Activated T-cell treated with anti-CD3 and anti-CD28 coated beads for 4 hours (primary cell): ENCODE measurements around the gene PAQR5.
"Not testable (repeated sequence)": the region's sequence is repeated elsewhere in the genome, so short reads cannot be mapped to it uniquely, and the experiment has no call there.

Experiments used
- DNase-seq: peaks from one replicate; pipeline ENCODE4 v3.0.0-alpha.2; 2020

PAQR5 gene

GRCh38 chr15:69358850-69359249, 60.1 kb downstream of the PAQR5 start:
- no peak for DNase-seq

GRCh38 chr15:69359722-69360121, 61.0 kb downstream of the PAQR5 start:
- DNase-seq: no peak

- no peak for DNase-seq
These were observed 61.9 kb downstream of the PAQR5 start for GRCh38 chr15:69360642-69361041.

- no peak for DNase-seq
These were observed 68.5 kb downstream of the PAQR5 start for GRCh38 chr15:69367236-69367635.

GRCh38 chr15:69369631-69370030, 70.9 kb downstream of the PAQR5 start:
- no peak for DNase-seq

GRCh38 chr15:69373406-69373805, 74.7 kb downstream of the PAQR5 start:
- no peak for DNase-seq

- no peak for DNase-seq
These were observed 76.6 kb downstream of the PAQR5 start for GRCh38 chr15:69375151-69375790.

- no peak for DNase-seq
These were observed 78.7 kb downstream of the PAQR5 start for GRCh38 chr15:69377216-69377970.

- no peak for DNase-seq
These were observed 81.5 kb downstream of the PAQR5 start for GRCh38 chr15:69380100-69380725.

- no peak for DNase-seq
These were observed 82.0 kb downstream of the PAQR5 start for GRCh38 chr15:69380726-69381105.

GRCh38 chr15:69382176-69382575, 83.5 kb downstream of the PAQR5 start:
- DNase-seq: not testable (repeated sequence)

- not testable (repeated sequence) for DNase-seq
These were observed 85.4 kb downstream of the PAQR5 start for GRCh38 chr15:69384066-69384465.

- DNase-seq: no peak
These were observed 86.2 kb downstream of the PAQR5 start for GRCh38 chr15:69384626-69385598.

- DNase-seq: no peak
These were observed 87.1 kb downstream of the PAQR5 start for GRCh38 chr15:69385831-69386230.

- DNase-seq: no peak
These were observed 87.6 kb downstream of the PAQR5 start for GRCh38 chr15:69386284-69386683.

GRCh38 chr15:69388260-69388705, 89.6 kb downstream of the PAQR5 start:
- DNase-seq: no peak

GRCh38 chr15:69389426-69389825, 90.7 kb downstream of the PAQR5 start:
- no peak for DNase-seq

- DNase-seq: no peak
These were observed 91.9 kb downstream of the PAQR5 start for GRCh38 chr15:69390575-69390974.

GRCh38 chr15:69391046-69391757, 92.5 kb downstream of the PAQR5 start:
- no peak for DNase-seq

- DNase-seq: no peak
These were observed 93.6 kb downstream of the PAQR5 start for GRCh38 chr15:69392352-69392751.

GRCh38 chr15:69393831-69394491, 95.2 kb downstream of the PAQR5 start:
- DNase-seq: no peak
